ENCODE results near the gene COBL. TPM values are rescaled to one million over a fixed set of nuclear protein-coding genes. Genes with fewer than 3 reads are reported as not detected.

The COBL gene
- total RNA-seq, 4 donors from 2014 or later: 14.3 to 19.3 (median 15.9) TPM

GRCh38 chr7:51189777-51190176 is 126.8 kb downstream of the COBL start:
- Histone ChIP-seq H3K4me1 (no peaks in the 10 kb centered on the region), H3K36me3 (no peaks in the 10 kb centered on the region), H3K27ac (no peak overlapping the region), H3K9me3 (no peaks in the 10 kb centered on the region), H3K27me3 (no peaks in the 10 kb centered on the region), H3K4me3 (replicated peaks in 1 of 3) (no peak overlapping the region)
- DNase-seq: no peak
- no peak for TF ChIP-seq POLR2A (IDR thresholded peaks at IDR 0.05)
- TF ChIP-seq CTCF (IDR thresholded peaks at IDR 0.05): no peak
- intact Hi-C loops (cut with DNase I): no loop called here
- 49 to 64% methylated on average over 2 of the region's 2 CpGs for WGBS, 2 donors

GRCh38 chr7:51188987-51189386 is 127.6 kb downstream of the COBL start:
- no peaks in the 10 kb centered on the region for H3K27me3 ChIP-seq
- H3K27ac ChIP-seq: no peak overlapping the region
- no peaks in the 10 kb centered on the region for H3K36me3 ChIP-seq
- no peaks in the 10 kb centered on the region for H3K4me1 ChIP-seq
- TF ChIP-seq CTCF (IDR thresholded peaks at IDR 0.05) (no peak), POLR2A (IDR thresholded peaks at IDR 0.05) (no peak)
- WGBS, 2 donors: 95 to 97% methylated on average over 3 of the region's 3 CpGs
- H3K4me3 ChIP-seq (replicated peaks in 1 of 3): no peak overlapping the region
- intact Hi-C loops (cut with DNase I): no loop called here
- no peak for DNase-seq
- H3K9me3 ChIP-seq: no peaks in the 10 kb centered on the region

GRCh38 chr7:51187941-51188340 is 128.7 kb downstream of the COBL start:
- H3K4me1 ChIP-seq: no peaks in the 10 kb centered on the region
- intact Hi-C loops (cut with DNase I): no loop called here
- 49 to 50% methylated on average over 2 to 3 of the region's 6 CpGs for WGBS, 2 donors
- DNase-seq: peak in 1 of 2 donors; percentile 17
- H3K36me3 ChIP-seq: no peaks in the 10 kb centered on the region
- no peaks in the 10 kb centered on the region for H3K27me3 ChIP-seq
- no peak overlapping the region for H3K4me3 ChIP-seq (replicated peaks in 1 of 3)
- no peaks in the 10 kb centered on the region for H3K9me3 ChIP-seq
- H3K27ac ChIP-seq: no peak overlapping the region
- TF ChIP-seq CTCF (IDR thresholded peaks at IDR 0.05): no peak
- no peak for TF ChIP-seq POLR2A (IDR thresholded peaks at IDR 0.05)

GRCh38 chr7:51186531-51186930 is 130.1 kb downstream of the COBL start:
- H3K36me3 ChIP-seq: no peaks in the 10 kb centered on the region
- 81 to 93% methylated on average over 5 of the region's 5 CpGs for WGBS, 2 donors
- TF ChIP-seq CTCF (IDR thresholded peaks at IDR 0.05) (no peak), POLR2A (IDR thresholded peaks at IDR 0.05) (no peak)
- DNase-seq: peak in 1 of 2 donors; percentile 18
- peaks cover 4 to 7% of the 10 kb centered on the region in 2 donors for H3K4me1 ChIP-seq
- intact Hi-C loops (cut with DNase I): no loop called here
- no peak overlapping the region for H3K27ac ChIP-seq
- H3K9me3 ChIP-seq: no peaks in the 10 kb centered on the region
- H3K4me3 ChIP-seq (replicated peaks in 1 of 3): no peak overlapping the region
- H3K27me3 ChIP-seq: no peaks in the 10 kb centered on the region

GRCh38 chr7:51182636-51183166 is 133.9 kb downstream of the COBL start:
- Histone ChIP-seq H3K4me3 (replicated peaks in 1 of 3) (no peak overlapping the region), H3K27ac (peak overlapping the region in 2 of 3 donors; percentile 39 to 43), H3K9me3 (no peaks in the 10 kb centered on the region), H3K4me1 (peaks cover 9 to 13% of the 10 kb centered on the region in 2 donors), H3K27me3 (no peaks in the 10 kb centered on the region), H3K36me3 (no peaks in the 10 kb centered on the region)
- TF ChIP-seq CTCF (IDR thresholded peaks at IDR 0.05) (no peak), POLR2A (IDR thresholded peaks at IDR 0.05) (no peak)
- intact Hi-C loops (cut with DNase I): no loop called here
- DNase-seq: peak; percentile 54 to 63
- 29 to 36% methylated on average over 6 of the region's 6 CpGs for WGBS, 2 donors
